HL-60 (cell line): Measurements from ENCODE around the gene DOK5.

Source experiments
- GABPA ChIP-seq: IDR thresholded peaks from 2 replicates; pipeline ENCODE4 v1.6.1; 2012; ENCODE audit warnings: low read depth
- POLR2AphosphoS5 ChIP-seq: IDR thresholded peaks from 2 replicates; pipeline ENCODE4 v1.6.1; 2012; ENCODE audit warnings: low read depth
- SPI1 ChIP-seq: IDR thresholded peaks from 2 replicates; pipeline ENCODE4 v1.6.1; 2012; ENCODE audit warnings: low read depth, mild to moderate bottlenecking, borderline replicate concordance
- TF ChIP-seq, protein P1 (sequence below): IDR thresholded peaks from one replicate; pipeline ENCODE4 v1.5.1; 2011; ENCODE audit warnings: low read length, control low read depth, inconsistent platforms; ENCODE audit not compliant: insufficient read depth
- TF ChIP-seq, protein P2 (sequence below): IDR thresholded peaks from 2 replicates; pipeline ENCODE4 v1.6.1; 2012; ENCODE audit warnings: low read depth; ENCODE audit not compliant: insufficient replicate concordance

DNA sequence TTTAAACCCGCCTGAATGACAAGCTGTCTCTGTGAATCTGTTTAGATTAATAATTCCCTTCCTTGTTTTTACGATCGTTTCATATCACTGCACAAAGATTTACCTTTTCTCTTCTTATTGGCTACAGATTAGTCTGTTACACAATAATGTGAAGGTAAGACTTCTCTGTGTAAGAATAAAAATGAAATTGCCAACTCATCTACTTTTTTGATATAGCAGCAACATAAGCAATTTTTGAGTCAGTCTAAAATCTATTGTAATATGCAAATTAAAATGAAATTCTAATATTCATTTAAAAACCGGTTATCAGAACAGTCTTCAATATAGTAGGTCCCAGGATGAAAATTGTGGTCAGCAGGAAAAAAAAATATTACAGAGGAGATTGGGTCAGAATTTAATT, 155.2 kb downstream of the DOK5 start:
- TF ChIP-seq, protein P1, sequence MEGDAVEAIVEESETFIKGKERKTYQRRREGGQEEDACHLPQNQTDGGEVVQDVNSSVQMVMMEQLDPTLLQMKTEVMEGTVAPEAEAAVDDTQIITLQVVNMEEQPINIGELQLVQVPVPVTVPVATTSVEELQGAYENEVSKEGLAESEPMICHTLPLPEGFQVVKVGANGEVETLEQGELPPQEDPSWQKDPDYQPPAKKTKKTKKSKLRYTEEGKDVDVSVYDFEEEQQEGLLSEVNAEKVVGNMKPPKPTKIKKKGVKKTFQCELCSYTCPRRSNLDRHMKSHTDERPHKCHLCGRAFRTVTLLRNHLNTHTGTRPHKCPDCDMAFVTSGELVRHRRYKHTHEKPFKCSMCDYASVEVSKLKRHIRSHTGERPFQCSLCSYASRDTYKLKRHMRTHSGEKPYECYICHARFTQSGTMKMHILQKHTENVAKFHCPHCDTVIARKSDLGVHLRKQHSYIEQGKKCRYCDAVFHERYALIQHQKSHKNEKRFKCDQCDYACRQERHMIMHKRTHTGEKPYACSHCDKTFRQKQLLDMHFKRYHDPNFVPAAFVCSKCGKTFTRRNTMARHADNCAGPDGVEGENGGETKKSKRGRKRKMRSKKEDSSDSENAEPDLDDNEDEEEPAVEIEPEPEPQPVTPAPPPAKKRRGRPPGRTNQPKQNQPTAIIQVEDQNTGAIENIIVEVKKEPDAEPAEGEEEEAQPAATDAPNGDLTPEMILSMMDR = no peak
- TF ChIP-seq POLR2AphosphoS5 = no peak
- no peak for TF ChIP-seq GABPA
- TF ChIP-seq, protein P2, sequence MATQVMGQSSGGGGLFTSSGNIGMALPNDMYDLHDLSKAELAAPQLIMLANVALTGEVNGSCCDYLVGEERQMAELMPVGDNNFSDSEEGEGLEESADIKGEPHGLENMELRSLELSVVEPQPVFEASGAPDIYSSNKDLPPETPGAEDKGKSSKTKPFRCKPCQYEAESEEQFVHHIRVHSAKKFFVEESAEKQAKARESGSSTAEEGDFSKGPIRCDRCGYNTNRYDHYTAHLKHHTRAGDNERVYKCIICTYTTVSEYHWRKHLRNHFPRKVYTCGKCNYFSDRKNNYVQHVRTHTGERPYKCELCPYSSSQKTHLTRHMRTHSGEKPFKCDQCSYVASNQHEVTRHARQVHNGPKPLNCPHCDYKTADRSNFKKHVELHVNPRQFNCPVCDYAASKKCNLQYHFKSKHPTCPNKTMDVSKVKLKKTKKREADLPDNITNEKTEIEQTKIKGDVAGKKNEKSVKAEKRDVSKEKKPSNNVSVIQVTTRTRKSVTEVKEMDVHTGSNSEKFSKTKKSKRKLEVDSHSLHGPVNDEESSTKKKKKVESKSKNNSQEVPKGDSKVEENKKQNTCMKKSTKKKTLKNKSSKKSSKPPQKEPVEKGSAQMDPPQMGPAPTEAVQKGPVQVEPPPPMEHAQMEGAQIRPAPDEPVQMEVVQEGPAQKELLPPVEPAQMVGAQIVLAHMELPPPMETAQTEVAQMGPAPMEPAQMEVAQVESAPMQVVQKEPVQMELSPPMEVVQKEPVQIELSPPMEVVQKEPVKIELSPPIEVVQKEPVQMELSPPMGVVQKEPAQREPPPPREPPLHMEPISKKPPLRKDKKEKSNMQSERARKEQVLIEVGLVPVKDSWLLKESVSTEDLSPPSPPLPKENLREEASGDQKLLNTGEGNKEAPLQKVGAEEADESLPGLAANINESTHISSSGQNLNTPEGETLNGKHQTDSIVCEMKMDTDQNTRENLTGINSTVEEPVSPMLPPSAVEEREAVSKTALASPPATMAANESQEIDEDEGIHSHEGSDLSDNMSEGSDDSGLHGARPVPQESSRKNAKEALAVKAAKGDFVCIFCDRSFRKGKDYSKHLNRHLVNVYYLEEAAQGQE = no peak
- no peak for TF ChIP-seq SPI1
